Peyer's patch (tissue), 4 donors: ENCODE results near the gene SIAH3. TPM values are rescaled to one million over a fixed set of nuclear protein-coding genes. Genes with fewer than 3 reads are reported as not detected.

Experiments
- DNase-seq, 3 donors: peaks; one replicate each; pipeline ENCODE4 v3.0.0-alpha.2; 2017 to 2019
- H3K27ac ChIP-seq, 4 donors: fragments of 200-600 bp; sonication (generic); one replicate each; pipeline ENCODE4 v1.5.1; 2016 to 2019
- H3K27me3 ChIP-seq, 2 donors: fragments of 200-600 bp; sonication (generic); one replicate each; pipeline ENCODE4 v1.5.1; 2019
- H3K36me3 ChIP-seq, 3 donors: fragments of 200-600 bp; sonication (generic); one replicate each; pipeline ENCODE4 v1.5.1; 2016 to 2019
- H3K4me1 ChIP-seq, 4 donors: fragments of 200-600 bp; sonication (generic); one replicate each; pipeline ENCODE4 v1.5.1; 2016 to 2019
- H3K4me3 ChIP-seq, 4 donors: fragments of 200-600 bp; sonication (generic); 1 replicate in 3 of 4; 2 replicates in 1 of 4; pipeline ENCODE4 v1.5.1; 2016 to 2019; ENCODE audit warnings: mild to moderate bottlenecking in 1 of 4
- H3K9me3 ChIP-seq, 4 donors: fragments of 200-600 bp; sonication (generic); one replicate each; pipeline ENCODE4 v1.5.1; 2016 to 2019; ENCODE audit warnings: mild to moderate bottlenecking in 1 of 4
- CTCF ChIP-seq, 6 experiments: fragments of 450-650 bp in 4 of 6; fragments of 200-600 bp in 2 of 6; sonication (generic) in 1 of 6; IDR thresholded peaks; one replicate each; pipeline ENCODE4 v1.5.1; 2017 to 2019; ENCODE audit warnings: antibody characterized with exemption in 6 of 6, mild to moderate bottlenecking in 3 of 6, moderate library complexity in 1 of 6
- POLR2A ChIP-seq, 2 donors: fragments of 450-650 bp; IDR thresholded peaks; one replicate each; pipeline ENCODE4 v1.5.1; 2017; ENCODE audit warnings: antibody characterized with exemption in 2 of 2, mild to moderate bottlenecking in 2 of 2, moderate library complexity in 2 of 2
- total RNA-seq, 4 donors: library from RNA; depleted of rRNA; stranded (reverse); fragments of >200 nt; gene quantifications; one replicate each; pipeline ENCODE4 v1.1.0, GENCODE V29; 2016

The SIAH3 gene
- total RNA-seq, 4 donors from 2014 or later = not detected

- DNase-seq = no peak
- H3K36me3 ChIP-seq = no peaks in the 10 kb centered on the region
- H3K27me3 ChIP-seq = no peaks in the 10 kb centered on the region
- TF ChIP-seq POLR2A (IDR thresholded peaks at IDR 0.05) (no peak), CTCF (IDR thresholded peaks at IDR 0.05) (no peak)
- H3K4me3 ChIP-seq = no peak overlapping the region
- no peak overlapping the region for H3K27ac ChIP-seq
- H3K9me3 ChIP-seq = no peaks in the 10 kb centered on the region
- H3K4me1 ChIP-seq = no peaks in the 10 kb centered on the region
Measured at GRCh38 chr13:45827318-45827717, 24.2 kb downstream of the SIAH3 start.

GRCh38 chr13:45826731-45827130 lies 24.8 kb downstream of the SIAH3 start:
- no peaks in the 10 kb centered on the region for H3K36me3 ChIP-seq
- H3K4me3 ChIP-seq = no peak overlapping the region
- no peaks in the 10 kb centered on the region for H3K4me1 ChIP-seq
- H3K27ac ChIP-seq = no peak overlapping the region
- TF ChIP-seq CTCF (IDR thresholded peaks at IDR 0.05) = no peak
- no peak for TF ChIP-seq POLR2A (IDR thresholded peaks at IDR 0.05)
- no peaks in the 10 kb centered on the region for H3K9me3 ChIP-seq
- DNase-seq = no peak
- H3K27me3 ChIP-seq = no peaks in the 10 kb centered on the region

GRCh38 chr13:45825387-45825650 lies 26.2 kb downstream of the SIAH3 start:
- Histone ChIP-seq H3K27me3 (no peaks in the 10 kb centered on the region), H3K36me3 (no peaks in the 10 kb centered on the region), H3K4me1 (no peaks in the 10 kb centered on the region), H3K27ac (no peak overlapping the region), H3K4me3 (no peak overlapping the region), H3K9me3 (no peaks in the 10 kb centered on the region)
- no peak for DNase-seq
- TF ChIP-seq CTCF (IDR thresholded peaks at IDR 0.05) = no peak
- no peak for TF ChIP-seq POLR2A (IDR thresholded peaks at IDR 0.05)

GRCh38 chr13:45823583-45823982 lies 28.0 kb downstream of the SIAH3 start:
- H3K27me3 ChIP-seq = no peaks in the 10 kb centered on the region
- TF ChIP-seq POLR2A (IDR thresholded peaks at IDR 0.05) = no peak
- no peak for TF ChIP-seq CTCF (IDR thresholded peaks at IDR 0.05)
- no peak for DNase-seq
- no peaks in the 10 kb centered on the region for H3K4me1 ChIP-seq
- no peaks in the 10 kb centered on the region for H3K36me3 ChIP-seq
- no peak overlapping the region for H3K27ac ChIP-seq
- no peaks in the 10 kb centered on the region for H3K9me3 ChIP-seq
- no peak overlapping the region for H3K4me3 ChIP-seq

GRCh38 chr13:45821811-45822210 lies 29.7 kb downstream of the SIAH3 start:
- TF ChIP-seq CTCF (IDR thresholded peaks at IDR 0.05) (no peak), POLR2A (IDR thresholded peaks at IDR 0.05) (no peak)
- DNase-seq = no peak
- H3K4me3 ChIP-seq = no peak overlapping the region
- no peaks in the 10 kb centered on the region for H3K4me1 ChIP-seq
- no peak overlapping the region for H3K27ac ChIP-seq
- H3K9me3 ChIP-seq = no peaks in the 10 kb centered on the region
- H3K27me3 ChIP-seq = no peaks in the 10 kb centered on the region
- no peaks in the 10 kb centered on the region for H3K36me3 ChIP-seq

- no peaks in the 10 kb centered on the region for H3K36me3 ChIP-seq
- TF ChIP-seq POLR2A (IDR thresholded peaks at IDR 0.05) (no peak), CTCF (IDR thresholded peaks at IDR 0.05) (no peak)
- no peaks in the 10 kb centered on the region for H3K27me3 ChIP-seq
- DNase-seq = no peak
- no peaks in the 10 kb centered on the region for H3K4me1 ChIP-seq
- H3K4me3 ChIP-seq = no peak overlapping the region
- no peak overlapping the region for H3K27ac ChIP-seq
- H3K9me3 ChIP-seq = no peaks in the 10 kb centered on the region
Measured at GRCh38 chr13:45820106-45820838, 31.3 kb downstream of the SIAH3 start.
